Brain microvascular endothelial cell (primary cell): ENCODE data around the gene MTMR6.

ENCODE experiments used
- DNase-seq: peaks from one replicate; pipeline ENCODE4 v3.0.0-alpha.2; 2020
- H3K27ac ChIP-seq: fragments of 250-450 bp; sonication (Bioruptor Pico); 2 replicates; pipeline ENCODE4 v1.5.1; 2020; ENCODE audit warnings: mild to moderate bottlenecking, moderate library complexity
- H3K27me3 ChIP-seq: fragments of 250-450 bp; sonication (Bioruptor Pico); replicated peaks from 2 replicates; pipeline ENCODE4 v1.5.1; 2020; ENCODE audit warnings: mild to moderate bottlenecking
- H3K36me3 ChIP-seq: fragments of 250-450 bp; sonication (Bioruptor Pico); replicated peaks from 2 replicates; pipeline ENCODE4 v1.5.1; 2020; ENCODE audit warnings: mild to moderate bottlenecking
- H3K4me3 ChIP-seq: 2 replicates; pipeline ENCODE4 v1.5.1; 2011; ENCODE audit warnings: low read depth, mild to moderate bottlenecking, control low read depth, low read length, moderate library complexity
- CTCF ChIP-seq: IDR thresholded peaks from 2 replicates; pipeline ENCODE4 v1.5.1; 2011; ENCODE audit warnings: low read depth, mild to moderate bottlenecking, moderate library complexity, low read length, control low read depth, inconsistent platforms; ENCODE audit errors: missing control alignments
- in situ Hi-C: cut with HindIII; loops from 2 replicates; pipeline ENCODE4 v1.10.0; 2017; ENCODE audit warnings: low sequenced_read_pairs, low pct_ligation_motif_present

MTMR6 gene

GRCh38 chr13:25207291-25207810, 79.9 kb downstream of the MTMR6 start:
- no peaks in the 10 kb centered on the region for H3K27me3 ChIP-seq
- TF ChIP-seq CTCF, result no peak
- no peaks in the 10 kb centered on the region for H3K36me3 ChIP-seq
- H3K27ac ChIP-seq, result no peak overlapping the region
- in situ Hi-C loops, result no loop called here
- no peak for DNase-seq
- no peak overlapping the region for H3K4me3 ChIP-seq

GRCh38 chr13:25204863-25205262, 82.4 kb downstream of the MTMR6 start:
- Histone ChIP-seq H3K4me3 (no peak overlapping the region), H3K27me3 (no peaks in the 10 kb centered on the region), H3K27ac (no peak overlapping the region), H3K36me3 (no peaks in the 10 kb centered on the region)
- no peak for DNase-seq
- in situ Hi-C loops, result no loop called here
- TF ChIP-seq CTCF, result no peak

DNA sequence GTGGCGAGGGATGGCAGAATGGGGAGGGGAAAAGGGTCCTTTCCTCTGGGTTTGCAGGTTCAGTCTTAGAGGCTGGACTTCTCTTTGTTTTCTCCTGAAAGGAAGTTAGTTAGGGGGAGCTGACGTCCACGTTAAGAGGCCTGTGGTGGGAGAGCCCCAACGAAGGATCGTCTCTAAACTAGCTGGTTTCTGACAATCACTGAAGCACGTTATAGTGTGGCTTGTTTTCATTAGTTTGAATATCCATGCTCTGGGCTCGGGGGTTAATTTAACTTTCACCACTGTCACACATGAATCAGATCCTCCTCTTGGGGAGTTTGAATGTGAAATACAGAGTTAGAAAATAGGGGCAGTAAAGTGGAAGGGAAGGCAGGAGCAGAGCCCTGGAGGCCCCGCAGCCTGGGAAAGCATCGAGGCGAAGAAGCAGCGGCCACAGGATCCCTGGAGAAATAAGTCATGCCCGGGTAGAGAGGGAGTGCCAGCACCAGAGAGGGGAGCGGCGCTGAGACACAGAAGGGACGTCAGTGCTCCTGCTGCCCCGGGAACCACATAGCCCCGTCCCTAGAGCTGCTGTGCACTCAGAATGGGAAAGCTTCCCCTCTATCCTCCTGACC, 84.1 kb downstream of the MTMR6 start:
- TF ChIP-seq CTCF, result no peak
- no peaks in the 10 kb centered on the region for H3K36me3 ChIP-seq
- in situ Hi-C loops, result no loop called here
- DNase-seq, result no peak
- no peak overlapping the region for H3K4me3 ChIP-seq
- no peaks in the 10 kb centered on the region for H3K27me3 ChIP-seq
- no peak overlapping the region for H3K27ac ChIP-seq

DNA sequence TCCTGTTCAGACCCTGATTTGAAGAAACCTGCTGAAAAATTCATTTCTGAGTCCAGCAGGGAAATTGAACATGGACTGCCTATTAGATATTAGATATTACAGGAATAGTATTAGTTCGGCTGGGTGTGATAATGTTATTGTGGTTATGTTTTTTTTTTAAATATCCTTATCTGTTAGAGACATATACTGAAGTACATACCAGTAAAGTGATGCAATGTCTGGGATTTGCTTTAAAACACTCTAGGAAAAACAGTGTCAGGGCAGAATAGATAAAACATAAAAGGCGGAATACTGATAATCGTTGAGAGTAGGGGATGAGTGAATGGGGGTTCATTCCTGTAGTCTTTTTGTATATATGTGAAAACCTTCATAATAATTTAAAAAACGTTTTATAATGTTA, 86.5 kb downstream of the MTMR6 start:
- no peak for TF ChIP-seq CTCF
- no peaks in the 10 kb centered on the region for H3K27me3 ChIP-seq
- DNase-seq, result peak; percentile 20
- in situ Hi-C loops, result no loop called here
- no peaks in the 10 kb centered on the region for H3K36me3 ChIP-seq
- H3K4me3 ChIP-seq, result no peak overlapping the region
- H3K27ac ChIP-seq, result no peak overlapping the region

DNA sequence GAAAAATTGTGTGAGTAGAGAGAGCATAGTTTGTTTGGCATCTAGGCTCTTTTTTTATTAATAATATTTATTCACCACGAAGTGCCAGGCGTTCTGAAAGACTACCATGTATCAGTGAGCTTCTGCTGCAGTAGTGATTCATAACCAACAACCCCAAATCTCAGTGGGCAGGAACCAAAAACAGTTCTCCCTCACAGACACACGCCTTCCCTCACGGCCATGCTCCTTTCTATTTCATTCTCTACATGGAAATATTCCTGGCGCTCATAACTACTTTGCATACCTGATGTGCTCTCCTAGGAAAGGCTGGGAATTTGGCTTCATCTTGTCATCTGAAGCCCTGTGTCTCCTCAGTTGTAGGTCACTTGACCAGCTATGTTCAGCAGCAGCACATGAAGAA, 88.6 kb downstream of the MTMR6 start:
- no peaks in the 10 kb centered on the region for H3K27me3 ChIP-seq
- no peak for TF ChIP-seq CTCF
- no peak for DNase-seq
- H3K4me3 ChIP-seq, result no peak overlapping the region
- H3K27ac ChIP-seq, result no peak overlapping the region
- in situ Hi-C loops, result no loop called here
- H3K36me3 ChIP-seq, result no peaks in the 10 kb centered on the region

- H3K27ac ChIP-seq, result no peak overlapping the region
- in situ Hi-C loops, result no loop called here
- no peak for TF ChIP-seq CTCF
- no peaks in the 10 kb centered on the region for H3K27me3 ChIP-seq
- no peak overlapping the region for H3K4me3 ChIP-seq
- DNase-seq, result no peak
- H3K36me3 ChIP-seq, result no peaks in the 10 kb centered on the region
Measured at GRCh38 chr13:25196971-25197370, 90.3 kb downstream of the MTMR6 start.
